MV-4-11 (cell line): ENCODE results near the gene ARID5B.

Experiments used
- DNase-seq: peaks from one replicate; lab custom pipeline; 2025; lab: John Stamatoyannopoulos, UW

ARID5B gene

GRCh38 chr10:61937631-61938351, 36.3 kb downstream of the ARID5B start:
- no peak for DNase-seq

- no peak for DNase-seq
Observed at GRCh38 chr10:61939902-61940301, 38.4 kb downstream of the ARID5B start.

- peak; percentile 92 for DNase-seq
Observed at GRCh38 chr10:61941202-61941681, 39.7 kb downstream of the ARID5B start.

GRCh38 chr10:61942604-61943461, 41.3 kb downstream of the ARID5B start:
- DNase-seq: no peak

GRCh38 chr10:61943674-61944378, 42.3 kb downstream of the ARID5B start:
- no peak for DNase-seq

GRCh38 chr10:61944410-61945147, 43.1 kb downstream of the ARID5B start:
- no peak for DNase-seq

GRCh38 chr10:61949687-61950086, 48.2 kb downstream of the ARID5B start:
- no peak for DNase-seq

- DNase-seq: no peak
Observed at GRCh38 chr10:61950449-61951143, 49.1 kb downstream of the ARID5B start.

- no peak for DNase-seq
Observed at GRCh38 chr10:61951144-61951483, 49.6 kb downstream of the ARID5B start.

GRCh38 chr10:61952028-61952674, 50.7 kb downstream of the ARID5B start:
- no peak for DNase-seq

GRCh38 chr10:61953183-61953582, 51.7 kb downstream of the ARID5B start:
- no peak for DNase-seq

- DNase-seq: no peak
Observed at GRCh38 chr10:61957806-61958205, 56.3 kb downstream of the ARID5B start.

- DNase-seq: no peak
Observed at GRCh38 chr10:61958311-61958710, 56.8 kb downstream of the ARID5B start.

- no peak for DNase-seq
Observed at GRCh38 chr10:61958805-61959204, 57.3 kb downstream of the ARID5B start.

GRCh38 chr10:61959814-61960213, 58.3 kb downstream of the ARID5B start:
- no peak for DNase-seq

GRCh38 chr10:61960396-61961120, 59.1 kb downstream of the ARID5B start:
- no peak for DNase-seq

- peak; percentile 74 for DNase-seq
Observed at GRCh38 chr10:61961278-61961677, 59.8 kb downstream of the ARID5B start.

GRCh38 chr10:61962971-61963370, 61.5 kb downstream of the ARID5B start:
- DNase-seq: no peak

GRCh38 chr10:61963669-61964058, 62.2 kb downstream of the ARID5B start:
- DNase-seq: no peak

GRCh38 chr10:61964059-61964709, 62.7 kb downstream of the ARID5B start:
- DNase-seq: no peak
